Measurements from ENCODE around the gene DNAAF8.

- TF ChIP-seq CTCF (conservative IDR thresholded peaks at IDR 0.05; ENCODE audit: low read depth, low read length) = no peak
- TF ChIP-seq CEBPB (IDR thresholded peaks at IDR 0.05; ENCODE audit: low read depth, low read length) = no peak
- no peak for TF ChIP-seq POLR2A (IDR thresholded peaks at IDR 0.05; ENCODE audit: low read depth, low read length)
- no peak for TF ChIP-seq MAFK (IDR thresholded peaks at IDR 0.05; ENCODE audit: low read depth, low read length)
- no peak for TF ChIP-seq ELK1 (IDR thresholded peaks at IDR 0.05; ENCODE audit: borderline replicate concordance, low read depth, low read length)
These were observed 64.1 kb downstream of the DNAAF8 start for GRCh38 chr16:4798456-4798855.

Data from IMR-90 (cell line).